Colon (tissue), 2 donors: ENCODE data around the gene F2.
"Not testable (repeated sequence)": the region's sequence is repeated elsewhere in the genome, so short reads cannot be mapped to it uniquely, and the experiment has no call there.

Experiments
- FAIRE-seq: peaks from 2 replicates; lab custom pipeline; 2012; peaks lifted over from hg19 to GRCh38; lab: Jason Lieb, UNC
- donor health status: control.
- donor health status: control.

Gene F2

DNA sequence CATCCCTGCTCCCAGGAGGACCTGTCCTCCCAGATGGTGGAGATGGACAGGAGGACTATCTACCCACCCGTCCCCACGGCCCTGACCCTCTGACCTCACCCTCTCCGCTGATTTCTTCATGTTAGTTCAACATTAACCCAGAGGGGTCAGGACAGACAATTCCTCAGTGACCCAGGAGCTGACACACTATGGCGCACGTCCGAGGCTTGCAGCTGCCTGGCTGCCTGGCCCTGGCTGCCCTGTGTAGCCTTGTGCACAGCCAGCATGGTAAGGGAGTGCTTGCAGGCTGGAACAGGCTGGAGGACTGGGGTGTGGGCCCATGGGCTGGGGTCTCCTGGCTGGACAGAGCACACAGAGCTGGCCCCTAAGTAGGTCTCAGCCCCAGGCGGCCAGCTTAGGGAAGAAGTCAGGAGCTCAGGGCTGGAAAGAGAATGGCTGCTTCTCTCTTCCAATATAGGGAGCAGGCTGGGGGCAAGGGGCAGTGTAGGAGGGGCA is at the start of gene F2:
Gene F2 (plus strand): TSS at position 166 of the 495 bp plus-strand sequence. CDS start 23 bp downstream, at position 189.
- no peak for FAIRE-seq

DNA sequence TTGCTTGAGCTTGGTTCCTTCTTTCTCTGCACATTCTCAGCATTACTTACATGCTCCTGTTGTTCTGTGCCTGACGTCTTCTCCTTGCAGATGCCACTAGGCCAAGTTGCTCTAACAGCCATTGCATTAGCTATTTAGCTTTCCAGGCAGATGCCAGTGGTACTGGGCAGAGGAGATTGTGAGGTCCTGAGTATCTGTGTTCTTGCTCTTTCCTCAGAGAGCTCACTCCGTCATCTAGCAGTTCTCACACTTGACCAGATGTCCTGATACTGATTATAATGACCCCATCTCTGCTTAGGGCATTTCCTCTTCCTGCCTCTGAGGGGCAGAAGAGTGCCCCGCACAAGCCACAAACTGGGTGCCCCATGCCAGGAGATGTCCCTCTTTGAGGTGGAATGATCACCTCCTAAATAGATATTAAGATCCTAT is 49.3 kb upstream of the F2 start:
- no peak for FAIRE-seq

DNA sequence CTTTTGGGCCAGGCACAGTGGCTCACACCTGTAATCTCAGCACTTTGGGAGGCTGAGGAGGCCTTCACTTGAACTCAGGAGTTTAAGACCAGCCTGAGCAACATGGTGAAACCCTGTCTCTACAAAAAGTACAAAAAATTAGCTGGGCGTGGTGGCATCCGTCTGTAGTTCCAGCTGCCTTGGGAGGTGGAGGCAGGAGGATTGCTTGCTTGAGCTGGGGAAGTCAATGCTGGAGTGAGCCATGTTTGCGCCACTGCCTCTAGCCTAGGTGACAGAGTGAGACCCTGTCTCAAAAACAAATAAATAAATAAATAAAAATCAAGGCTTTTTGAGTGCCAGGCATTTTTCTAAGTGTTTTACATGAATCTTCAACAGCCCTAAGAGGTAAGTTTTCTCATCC is 48.5 kb upstream of the F2 start:
- not testable (repeated sequence) for FAIRE-seq

DNA sequence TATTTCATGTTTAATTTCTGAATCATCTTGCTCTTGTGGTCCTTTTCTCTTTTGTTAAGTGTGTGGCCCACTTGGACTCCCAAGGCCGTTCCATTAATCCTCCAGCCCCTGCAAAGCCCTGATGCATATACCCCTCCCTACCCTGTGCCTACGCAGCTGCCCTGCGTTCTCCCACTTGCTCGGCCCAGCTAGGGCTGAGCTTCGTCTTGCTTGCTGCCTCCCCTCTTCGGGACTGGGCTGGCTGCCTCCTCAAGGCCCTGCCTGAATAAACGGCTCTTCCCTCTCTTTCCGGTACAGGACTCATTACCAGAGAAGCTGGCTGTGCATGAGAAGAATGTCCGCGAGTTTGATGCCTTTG is 47.1 kb upstream of the F2 start:
- no peak for FAIRE-seq

DNA sequence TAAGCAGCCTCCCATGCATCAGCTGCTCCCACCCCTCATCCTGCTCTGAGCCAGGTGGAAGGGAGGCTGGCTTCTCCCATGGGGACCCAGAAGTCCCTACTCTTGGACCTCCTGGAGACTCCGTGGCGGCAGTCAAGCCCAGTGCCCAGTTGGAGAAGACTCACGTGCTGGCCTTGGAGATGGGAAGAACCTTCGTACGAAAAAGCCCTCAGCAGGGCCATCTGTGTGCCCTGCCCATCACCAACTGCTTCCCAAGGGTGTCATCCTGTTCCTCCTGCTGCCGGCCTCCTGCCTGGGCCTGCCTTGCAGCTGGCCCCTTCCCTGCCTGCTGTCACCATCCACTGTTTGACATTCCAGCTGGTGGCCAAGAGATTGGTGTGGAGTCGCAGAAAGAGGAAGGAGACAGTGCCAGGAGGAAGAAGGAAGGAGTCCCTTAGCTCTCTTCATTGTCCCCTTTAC is 46.6 kb upstream of the F2 start:
- no peak for FAIRE-seq

DNA sequence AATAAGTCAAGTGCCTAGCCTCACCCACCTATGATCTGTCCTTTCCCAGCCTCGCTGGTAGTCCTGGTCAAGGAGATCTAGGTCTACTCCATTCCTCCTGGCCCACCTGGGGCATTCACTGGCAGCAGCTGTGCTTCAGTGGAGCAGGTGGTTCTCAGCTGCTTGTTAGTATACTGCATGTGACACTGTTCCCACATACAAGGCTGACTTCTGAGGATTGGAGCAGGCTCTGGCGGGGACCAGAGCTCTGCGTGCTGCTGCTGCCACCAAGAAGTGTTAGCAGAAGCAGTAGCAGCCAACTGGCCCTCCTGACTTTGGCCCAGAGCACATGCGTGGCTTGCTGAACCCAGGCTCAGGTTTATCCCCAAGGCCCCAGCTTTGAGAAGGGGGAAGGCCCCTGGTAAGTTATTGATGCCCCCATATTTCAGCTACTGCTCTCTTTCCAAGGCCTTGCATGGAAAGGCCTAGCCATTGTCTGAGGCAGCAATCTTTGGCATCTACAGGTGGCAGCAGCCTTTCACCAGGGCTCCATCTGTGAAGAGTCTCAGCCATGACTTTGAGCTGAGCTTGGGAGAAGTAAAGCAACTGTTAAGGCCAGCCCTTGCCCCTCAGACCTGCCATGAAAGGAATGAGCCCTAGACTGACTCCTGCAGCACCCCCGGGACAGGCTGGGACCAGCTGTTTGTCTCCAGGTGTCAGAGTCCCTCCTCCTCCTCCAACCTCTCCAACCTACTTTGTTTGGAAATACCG is 45.1 kb upstream of the F2 start:
- no peak for FAIRE-seq

DNA sequence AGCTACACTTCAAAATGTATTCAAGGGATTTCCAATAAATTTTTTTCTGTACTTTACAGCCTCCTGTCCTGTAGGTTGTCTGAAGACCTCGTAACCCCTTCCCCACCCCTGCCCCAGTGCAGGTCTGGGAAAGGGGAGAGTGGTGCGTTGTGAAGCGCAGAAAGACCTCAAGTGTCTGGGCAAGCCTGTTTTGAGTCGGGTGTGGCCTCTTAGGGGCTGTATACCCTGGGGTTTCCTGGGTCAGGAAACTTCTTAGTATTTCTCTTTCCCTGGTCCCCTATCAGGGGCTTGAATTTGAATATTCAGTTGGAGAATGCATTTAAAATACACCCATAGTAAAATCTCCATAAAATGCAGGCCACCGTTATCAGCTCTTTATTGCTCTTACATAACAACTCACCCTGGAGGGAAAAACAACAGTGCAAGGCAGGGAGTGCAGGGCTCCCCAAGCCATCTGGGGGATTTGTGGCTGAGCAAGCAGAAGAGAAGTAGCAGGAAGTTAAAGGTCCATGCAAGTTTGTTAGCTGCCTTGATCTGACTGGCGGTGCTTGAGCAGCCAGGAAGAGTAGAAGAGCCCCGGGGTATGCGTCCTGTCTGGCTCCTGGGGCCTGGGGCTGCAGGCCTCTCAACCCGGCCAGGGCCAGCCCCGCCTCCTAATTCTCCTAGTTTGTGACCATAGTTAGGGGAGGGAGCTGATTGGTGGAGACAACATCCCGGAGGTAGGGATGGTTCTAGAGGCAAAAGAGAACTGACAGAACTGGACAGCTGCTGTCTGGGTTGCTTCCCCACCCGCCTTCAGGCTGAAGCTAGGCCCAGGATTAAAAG is 44.3 kb upstream of the F2 start:
- no peak for FAIRE-seq

DNA sequence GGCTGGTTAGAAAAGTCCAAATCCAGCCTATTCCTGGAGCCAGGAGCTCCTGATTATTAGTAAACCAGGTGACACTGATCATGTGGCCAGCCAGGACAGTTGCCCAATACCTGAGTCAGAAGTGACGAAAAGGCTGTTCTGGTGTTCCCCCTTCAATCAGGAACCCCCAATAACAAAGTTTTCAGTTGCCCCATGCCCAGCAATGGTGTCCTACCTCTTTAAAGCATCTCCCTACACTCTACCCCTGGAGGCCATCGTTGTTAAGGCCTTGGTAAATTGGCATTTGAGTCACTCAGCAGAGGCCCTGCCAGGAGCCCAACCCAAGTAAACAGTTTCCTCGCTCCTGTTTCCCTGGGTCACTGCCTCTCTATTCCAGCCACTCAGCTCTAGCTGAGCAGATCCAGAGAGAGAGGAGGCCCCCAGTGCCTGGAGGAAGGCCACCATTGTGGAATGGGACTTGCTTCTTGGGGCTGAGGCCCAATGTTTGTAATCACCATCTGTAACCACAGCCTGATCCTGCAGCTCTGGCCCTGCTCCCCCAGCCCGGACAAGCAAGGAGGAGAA is 43.6 kb upstream of the F2 start:
- no peak for FAIRE-seq

DNA sequence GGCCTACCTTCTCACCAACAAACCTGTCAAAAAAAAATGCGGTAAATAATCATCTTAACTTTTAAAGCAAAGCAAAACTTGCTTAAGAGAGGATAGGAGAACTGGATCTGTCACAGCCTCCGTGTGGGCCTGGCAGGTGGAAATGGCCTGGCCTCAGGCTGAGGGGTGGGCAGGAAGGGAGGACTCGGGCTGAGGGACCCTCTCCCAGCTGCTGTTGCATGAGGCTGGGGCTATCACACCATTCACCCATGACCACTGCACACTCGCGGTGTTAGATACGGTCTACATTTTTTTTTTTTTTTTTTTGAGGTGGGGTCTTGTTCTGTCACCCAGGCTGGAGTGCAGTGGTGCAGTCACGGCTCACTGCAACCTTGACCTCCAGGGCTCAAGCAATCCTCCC is 43.1 kb upstream of the F2 start:
- FAIRE-seq = no peak

DNA sequence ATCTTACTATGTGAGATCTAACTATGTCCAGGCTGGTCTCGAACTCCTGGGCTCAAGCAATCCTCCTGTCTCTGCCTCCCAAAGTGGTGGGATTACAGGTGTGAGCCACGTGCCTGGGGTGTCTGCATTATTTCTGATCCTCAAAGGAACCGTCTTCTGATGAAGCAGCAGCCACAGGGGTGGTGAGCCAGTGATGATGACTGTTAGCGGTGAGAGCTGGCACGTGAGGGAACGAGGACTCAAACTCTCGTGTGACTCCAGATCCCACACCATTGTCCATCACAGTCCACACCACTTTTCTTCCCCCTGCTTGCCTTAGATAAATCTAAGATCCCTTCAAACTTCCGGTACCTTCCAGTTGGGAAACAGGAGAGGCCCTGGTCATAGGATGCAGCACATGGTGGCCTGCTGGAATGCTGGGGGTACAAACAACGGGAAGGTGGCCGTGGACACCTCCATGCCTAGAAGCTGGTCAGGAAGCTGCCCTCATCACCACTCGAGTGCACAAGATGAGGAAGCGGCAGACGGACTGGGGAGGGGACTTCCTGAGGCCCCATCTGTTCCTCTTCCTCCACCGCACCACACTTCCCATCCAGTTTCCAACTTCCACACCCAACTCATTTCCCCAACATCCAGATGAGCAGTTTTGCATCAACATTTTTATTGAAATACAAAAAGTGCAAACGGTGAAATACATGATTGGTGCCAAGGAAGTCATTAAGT is 42.4 kb upstream of the F2 start:
- no peak for FAIRE-seq

DNA sequence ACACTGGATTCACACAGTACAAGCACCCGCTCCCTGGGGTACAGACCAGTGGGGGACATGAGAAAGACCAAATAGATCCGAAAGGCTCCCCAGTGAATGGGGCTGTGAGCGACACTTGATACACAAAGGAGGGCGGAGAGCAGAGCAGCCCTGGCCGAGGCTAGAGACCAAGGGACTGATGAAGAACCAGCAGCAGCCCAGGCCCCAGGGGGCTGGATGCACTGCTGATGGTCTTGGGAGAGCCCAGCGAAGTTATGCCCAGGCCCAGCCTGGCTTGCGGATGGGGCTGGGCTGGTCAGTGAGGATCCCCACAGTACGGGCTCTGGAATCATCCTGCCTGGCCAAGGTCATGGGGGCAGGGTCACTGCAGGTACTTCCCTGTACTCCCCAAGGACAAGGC is 41.8 kb upstream of the F2 start:
- no peak for FAIRE-seq

DNA sequence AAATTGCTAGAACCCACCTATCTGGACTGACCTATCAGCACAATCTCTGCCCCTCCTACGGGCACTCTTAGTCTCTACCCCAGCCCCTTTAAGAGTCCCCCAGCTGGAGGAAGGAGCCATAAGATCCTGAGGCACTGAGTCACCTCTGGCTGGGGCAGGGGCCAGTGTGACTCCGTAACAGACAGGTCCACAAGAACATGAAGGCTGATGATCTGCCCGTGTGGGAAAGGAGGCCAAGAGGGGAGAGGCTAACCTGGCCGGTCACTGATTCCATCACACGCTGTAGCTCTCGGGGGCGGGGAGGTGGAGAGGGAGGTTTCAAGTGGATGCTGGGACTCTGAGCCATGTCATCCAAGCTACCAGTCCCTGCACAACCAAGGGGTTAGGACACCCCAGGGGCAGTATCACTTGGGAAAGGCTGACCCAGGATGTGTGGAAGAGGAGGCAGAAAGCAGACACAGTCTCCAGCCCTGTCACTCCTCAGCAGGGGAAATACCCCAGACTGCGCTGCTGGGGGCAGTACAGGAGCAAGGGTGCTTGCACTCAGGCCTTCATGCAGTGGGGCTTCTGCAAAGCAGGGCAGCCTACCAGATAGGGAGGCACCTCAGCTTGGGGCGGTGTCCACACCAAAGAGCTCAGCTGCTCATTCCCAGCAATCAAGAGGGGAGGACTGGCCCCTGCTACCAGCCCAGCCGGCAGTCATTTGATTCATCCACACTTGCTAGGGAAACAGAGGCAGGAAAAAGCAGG is 40.8 kb upstream of the F2 start:
- FAIRE-seq = no peak

DNA sequence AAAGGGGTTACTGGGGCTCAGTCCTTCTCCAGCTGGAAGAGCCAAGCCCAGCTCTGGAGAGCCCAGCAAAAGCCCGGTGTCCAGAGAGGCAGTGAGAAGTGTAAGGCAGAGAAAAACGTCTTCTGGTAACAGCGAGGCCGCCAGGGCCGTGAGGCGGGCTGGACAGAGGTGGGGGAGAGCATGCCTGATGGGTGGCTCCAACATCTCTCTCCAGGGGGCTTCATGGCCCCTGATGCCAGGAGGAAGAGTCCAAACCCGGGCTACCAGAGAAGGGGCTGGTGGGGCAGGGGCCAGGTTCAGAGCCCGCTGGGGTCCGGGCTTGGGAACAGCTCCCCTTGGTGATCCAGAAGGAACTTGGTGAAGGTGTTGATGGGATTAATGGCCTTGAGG is 40.3 kb upstream of the F2 start:
- no peak for FAIRE-seq

DNA sequence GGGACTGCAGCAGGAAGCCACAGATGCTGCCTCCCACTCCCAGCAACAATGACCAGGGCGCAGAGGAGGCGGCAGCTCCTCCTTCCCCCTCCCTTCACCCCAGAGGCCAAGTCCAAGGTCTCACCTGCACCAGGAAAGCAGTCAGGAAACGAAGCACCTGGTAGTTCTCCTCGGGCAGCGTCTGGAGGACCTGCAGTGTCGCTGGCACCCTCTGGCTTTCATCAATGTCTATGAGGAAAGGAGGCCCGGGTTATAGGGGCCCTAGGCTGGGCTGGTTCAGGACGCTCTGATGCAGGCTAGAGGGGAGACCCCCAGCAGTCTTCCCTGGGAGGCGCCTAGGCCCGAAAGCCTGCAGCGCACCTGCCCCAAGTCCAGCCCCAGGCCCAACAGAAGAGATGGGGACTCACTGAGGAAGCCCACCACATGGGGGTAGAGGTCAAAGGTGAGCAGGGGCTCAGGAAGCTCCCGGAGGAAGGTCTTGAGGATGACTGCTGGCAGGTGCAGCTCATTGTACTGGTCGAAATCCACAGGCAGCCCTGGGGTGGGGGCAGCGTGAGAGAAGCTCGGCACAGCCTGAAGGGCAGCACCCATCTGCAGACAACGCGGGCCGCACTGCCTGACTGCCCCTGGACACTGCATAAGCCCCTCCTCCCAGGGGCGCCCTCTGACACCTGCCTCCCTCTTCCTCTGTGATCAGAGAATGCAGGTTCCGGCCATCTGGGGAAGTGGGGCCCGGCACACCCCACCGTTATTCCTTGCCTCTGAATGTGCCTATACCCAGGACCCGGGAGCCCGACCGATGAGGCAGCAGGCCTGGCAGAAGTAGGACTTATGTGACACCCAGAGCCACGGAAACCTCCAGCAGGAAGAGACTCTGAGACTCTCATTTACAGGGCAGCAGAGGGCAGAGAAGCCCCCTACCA is 39.5 kb upstream of the F2 start:
- FAIRE-seq = no peak

DNA sequence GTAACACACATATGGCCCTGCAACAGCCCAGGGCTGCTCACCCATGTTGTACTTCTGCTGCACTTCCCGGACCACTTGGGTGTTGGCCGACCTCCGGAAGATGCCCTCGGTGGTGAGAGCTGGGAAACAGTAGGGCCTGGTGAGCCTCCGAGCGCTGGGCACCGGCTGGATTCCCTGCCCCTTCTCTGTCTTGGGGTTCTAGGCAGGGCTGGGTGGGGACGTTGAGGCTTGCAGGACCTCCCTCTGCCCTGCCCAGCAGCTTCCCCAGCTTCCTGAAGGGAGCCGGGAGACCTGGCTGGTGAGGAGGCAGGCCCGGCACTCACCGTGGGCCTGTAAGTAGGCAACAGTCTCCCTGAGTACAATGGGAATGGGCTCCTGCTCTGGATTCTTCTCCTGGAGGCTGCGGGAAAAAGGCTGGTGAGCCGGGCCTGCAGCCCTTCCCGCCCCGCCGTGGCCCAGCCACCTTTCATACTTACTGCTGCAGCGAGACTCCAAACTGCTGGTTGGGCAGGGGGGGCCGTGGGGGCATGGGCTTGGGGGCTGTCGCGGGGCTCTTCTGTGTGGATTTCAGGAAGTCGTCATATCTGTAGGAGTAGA is 38.8 kb upstream of the F2 start:
- FAIRE-seq = no peak

DNA sequence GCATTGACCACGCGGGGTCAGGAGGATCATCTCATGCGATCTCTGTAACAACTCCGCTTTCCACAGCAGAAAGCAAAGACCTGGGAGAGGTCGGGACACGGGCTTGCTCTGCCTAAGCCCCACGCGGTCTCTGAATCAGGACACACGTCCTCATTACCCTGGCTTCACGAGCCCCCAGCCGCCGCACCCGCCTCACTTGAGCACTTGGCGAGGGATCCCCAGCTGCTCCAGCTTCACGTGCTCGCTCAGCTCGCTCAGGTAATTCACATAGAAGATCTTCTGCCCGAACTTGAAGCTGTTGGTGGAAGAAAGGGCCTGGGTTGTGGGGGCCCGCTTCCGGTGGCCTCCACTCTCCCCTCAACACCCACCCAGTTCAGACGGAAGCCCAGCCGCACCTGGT is 38.2 kb upstream of the F2 start:
- FAIRE-seq = no peak

DNA sequence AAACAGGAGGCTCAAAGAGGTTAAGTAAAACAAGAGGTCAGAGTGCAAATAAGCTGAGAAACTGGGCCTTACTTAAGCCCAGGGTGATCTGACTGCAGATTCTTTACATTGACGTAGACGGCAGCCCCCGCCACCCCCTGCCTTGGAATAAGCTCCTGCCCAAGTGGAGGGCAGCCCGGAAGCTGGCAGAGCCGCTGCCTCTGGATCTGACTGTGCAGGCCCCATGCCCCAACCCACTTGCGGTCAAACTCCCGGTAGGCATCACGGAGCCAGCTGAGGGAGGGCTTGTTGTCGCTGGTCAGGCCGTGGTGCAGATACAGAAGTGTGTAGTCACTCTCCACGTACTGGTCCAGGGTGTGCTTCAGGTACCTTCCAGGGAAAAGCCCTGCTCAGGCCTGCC is 37.2 kb upstream of the F2 start:
- no peak for FAIRE-seq

DNA sequence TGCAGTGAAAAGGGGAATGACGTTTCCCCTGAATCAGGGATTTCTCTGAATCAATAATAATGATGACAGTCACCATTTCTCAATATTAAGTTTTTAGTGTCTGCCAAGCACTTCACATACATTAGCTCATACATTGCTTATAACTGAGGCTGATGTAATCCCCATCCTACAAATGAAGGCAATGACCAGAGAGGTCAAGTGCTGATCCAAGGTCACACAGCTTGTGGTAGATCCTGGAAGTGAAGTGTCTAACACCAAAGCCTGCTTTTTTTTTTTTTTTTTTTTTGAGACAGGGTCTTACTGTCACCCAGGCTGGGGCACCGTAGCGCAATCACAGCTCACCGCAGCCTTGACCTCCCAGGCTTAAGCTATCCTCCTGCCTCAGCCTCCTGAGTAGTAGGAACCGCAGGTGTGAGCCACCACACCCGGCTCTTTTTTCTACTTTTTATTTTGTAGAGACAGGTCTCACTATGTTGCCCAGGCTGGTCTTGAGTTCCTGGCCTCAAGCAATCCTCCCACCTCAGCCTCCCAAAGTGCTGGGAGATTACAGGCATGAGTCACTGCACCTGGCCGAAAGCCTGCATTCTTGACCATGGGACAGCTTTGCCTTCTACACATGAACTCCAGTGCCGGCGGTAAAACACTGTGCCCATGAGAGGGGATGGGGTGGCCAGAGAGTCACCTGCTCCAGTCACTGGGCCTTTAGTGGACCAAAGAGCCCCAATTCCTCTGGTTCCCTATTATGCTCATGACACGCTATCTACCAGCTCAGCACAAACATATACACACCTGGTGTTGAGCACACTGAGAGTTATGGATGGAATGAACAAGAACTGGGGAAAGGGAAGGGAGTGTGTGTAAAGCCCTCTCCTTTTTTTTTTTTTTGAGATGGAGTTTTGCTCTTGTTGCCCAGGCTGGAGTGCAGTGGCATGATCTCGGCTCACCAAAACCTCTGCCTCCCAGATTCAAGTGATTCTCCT is 36.0 kb upstream of the F2 start:
- FAIRE-seq = no peak

DNA sequence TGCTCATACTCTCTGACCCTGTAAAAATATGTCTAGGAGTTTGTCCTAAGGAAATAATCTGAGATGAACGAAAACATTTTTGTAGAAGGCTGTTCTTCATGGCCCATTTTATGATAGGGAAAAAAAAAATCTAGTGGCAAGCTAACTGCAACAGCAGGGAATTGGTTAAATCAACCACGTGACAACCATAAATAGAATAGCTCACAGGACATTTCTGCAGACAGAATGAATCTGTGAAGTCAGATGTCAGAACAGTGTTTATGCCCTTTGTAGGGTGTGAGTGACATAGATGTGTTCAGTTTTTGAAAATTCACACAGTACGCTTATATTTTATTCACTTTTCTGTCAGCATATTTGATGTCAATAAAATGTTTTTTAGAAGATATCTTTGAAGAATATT is 34.6 kb upstream of the F2 start:
- FAIRE-seq = no peak
